Esophagus muscularis mucosa (tissue), 3 donors: ENCODE measurements around the gene SIGLEC1.

Experiments
- POLR2AphosphoS5 ChIP-seq, 2 donors: sonication (generic); formaldehyde crosslinking; IDR thresholded peaks; one replicate each; pipeline ENCODE4 v1.6.1; 2017; ENCODE audit warnings: antibody characterized with exemption in 2 of 2
- TF ChIP-seq, protein P1 (sequence below), 3 experiments: fragments of 200-600 bp in 2 of 3; fragments of 450-650 bp in 1 of 3; sonication (generic) in 2 of 3; IDR thresholded peaks; one replicate each; pipeline ENCODE4 v1.5.1; 2017 to 2019; ENCODE audit warnings: antibody characterized with exemption in 3 of 3, mild to moderate bottlenecking in 2 of 3, moderate library complexity in 1 of 3

DNA sequence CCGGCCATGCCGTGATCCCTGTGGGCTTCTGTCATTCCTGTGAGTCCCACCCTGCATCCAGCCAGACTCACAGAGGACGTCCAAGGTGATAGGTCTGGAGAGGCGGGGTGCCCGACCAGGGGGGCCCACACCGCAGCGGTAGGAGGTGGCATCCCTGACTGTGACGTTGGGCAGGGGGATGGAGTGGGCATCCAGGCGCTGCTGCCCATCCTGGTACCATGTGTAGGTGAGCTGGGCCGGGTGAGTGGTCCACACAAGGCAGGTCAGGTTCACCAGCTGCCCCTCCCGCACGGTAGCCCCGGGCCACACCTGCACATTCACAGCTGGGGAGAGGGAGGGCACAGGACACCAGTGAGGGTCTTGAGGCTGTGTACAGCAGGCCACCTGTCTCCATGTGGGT, 19.0 kb downstream of the SIGLEC1 start:
- TF ChIP-seq, protein P1, sequence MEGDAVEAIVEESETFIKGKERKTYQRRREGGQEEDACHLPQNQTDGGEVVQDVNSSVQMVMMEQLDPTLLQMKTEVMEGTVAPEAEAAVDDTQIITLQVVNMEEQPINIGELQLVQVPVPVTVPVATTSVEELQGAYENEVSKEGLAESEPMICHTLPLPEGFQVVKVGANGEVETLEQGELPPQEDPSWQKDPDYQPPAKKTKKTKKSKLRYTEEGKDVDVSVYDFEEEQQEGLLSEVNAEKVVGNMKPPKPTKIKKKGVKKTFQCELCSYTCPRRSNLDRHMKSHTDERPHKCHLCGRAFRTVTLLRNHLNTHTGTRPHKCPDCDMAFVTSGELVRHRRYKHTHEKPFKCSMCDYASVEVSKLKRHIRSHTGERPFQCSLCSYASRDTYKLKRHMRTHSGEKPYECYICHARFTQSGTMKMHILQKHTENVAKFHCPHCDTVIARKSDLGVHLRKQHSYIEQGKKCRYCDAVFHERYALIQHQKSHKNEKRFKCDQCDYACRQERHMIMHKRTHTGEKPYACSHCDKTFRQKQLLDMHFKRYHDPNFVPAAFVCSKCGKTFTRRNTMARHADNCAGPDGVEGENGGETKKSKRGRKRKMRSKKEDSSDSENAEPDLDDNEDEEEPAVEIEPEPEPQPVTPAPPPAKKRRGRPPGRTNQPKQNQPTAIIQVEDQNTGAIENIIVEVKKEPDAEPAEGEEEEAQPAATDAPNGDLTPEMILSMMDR (IDR thresholded peaks at IDR 0.05) = no peak
- TF ChIP-seq POLR2AphosphoS5 (IDR thresholded peaks at IDR 0.05) = no peak
